HL-60 (cell line): ENCODE measurements around the gene PAGR1.

ENCODE experiments used
- POLR2AphosphoS5 ChIP-seq: IDR thresholded peaks from 2 replicates; pipeline ENCODE4 v1.6.1; 2012; ENCODE audit warnings: low read depth
- SPI1 ChIP-seq: IDR thresholded peaks from 2 replicates; pipeline ENCODE4 v1.6.1; 2012; ENCODE audit warnings: low read depth, mild to moderate bottlenecking, borderline replicate concordance
- TF ChIP-seq, protein P1 (sequence below): IDR thresholded peaks from one replicate; pipeline ENCODE4 v1.5.1; 2011; ENCODE audit warnings: low read length, control low read depth, inconsistent platforms; ENCODE audit not compliant: insufficient read depth
- TF ChIP-seq, protein P2 (sequence below): IDR thresholded peaks from 2 replicates; pipeline ENCODE4 v1.6.1; 2012; ENCODE audit warnings: low read depth; ENCODE audit not compliant: insufficient replicate concordance

- TF ChIP-seq, protein P1, sequence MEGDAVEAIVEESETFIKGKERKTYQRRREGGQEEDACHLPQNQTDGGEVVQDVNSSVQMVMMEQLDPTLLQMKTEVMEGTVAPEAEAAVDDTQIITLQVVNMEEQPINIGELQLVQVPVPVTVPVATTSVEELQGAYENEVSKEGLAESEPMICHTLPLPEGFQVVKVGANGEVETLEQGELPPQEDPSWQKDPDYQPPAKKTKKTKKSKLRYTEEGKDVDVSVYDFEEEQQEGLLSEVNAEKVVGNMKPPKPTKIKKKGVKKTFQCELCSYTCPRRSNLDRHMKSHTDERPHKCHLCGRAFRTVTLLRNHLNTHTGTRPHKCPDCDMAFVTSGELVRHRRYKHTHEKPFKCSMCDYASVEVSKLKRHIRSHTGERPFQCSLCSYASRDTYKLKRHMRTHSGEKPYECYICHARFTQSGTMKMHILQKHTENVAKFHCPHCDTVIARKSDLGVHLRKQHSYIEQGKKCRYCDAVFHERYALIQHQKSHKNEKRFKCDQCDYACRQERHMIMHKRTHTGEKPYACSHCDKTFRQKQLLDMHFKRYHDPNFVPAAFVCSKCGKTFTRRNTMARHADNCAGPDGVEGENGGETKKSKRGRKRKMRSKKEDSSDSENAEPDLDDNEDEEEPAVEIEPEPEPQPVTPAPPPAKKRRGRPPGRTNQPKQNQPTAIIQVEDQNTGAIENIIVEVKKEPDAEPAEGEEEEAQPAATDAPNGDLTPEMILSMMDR = no peak
- no peak for TF ChIP-seq POLR2AphosphoS5
- TF ChIP-seq SPI1 = no peak
- TF ChIP-seq, protein P2, sequence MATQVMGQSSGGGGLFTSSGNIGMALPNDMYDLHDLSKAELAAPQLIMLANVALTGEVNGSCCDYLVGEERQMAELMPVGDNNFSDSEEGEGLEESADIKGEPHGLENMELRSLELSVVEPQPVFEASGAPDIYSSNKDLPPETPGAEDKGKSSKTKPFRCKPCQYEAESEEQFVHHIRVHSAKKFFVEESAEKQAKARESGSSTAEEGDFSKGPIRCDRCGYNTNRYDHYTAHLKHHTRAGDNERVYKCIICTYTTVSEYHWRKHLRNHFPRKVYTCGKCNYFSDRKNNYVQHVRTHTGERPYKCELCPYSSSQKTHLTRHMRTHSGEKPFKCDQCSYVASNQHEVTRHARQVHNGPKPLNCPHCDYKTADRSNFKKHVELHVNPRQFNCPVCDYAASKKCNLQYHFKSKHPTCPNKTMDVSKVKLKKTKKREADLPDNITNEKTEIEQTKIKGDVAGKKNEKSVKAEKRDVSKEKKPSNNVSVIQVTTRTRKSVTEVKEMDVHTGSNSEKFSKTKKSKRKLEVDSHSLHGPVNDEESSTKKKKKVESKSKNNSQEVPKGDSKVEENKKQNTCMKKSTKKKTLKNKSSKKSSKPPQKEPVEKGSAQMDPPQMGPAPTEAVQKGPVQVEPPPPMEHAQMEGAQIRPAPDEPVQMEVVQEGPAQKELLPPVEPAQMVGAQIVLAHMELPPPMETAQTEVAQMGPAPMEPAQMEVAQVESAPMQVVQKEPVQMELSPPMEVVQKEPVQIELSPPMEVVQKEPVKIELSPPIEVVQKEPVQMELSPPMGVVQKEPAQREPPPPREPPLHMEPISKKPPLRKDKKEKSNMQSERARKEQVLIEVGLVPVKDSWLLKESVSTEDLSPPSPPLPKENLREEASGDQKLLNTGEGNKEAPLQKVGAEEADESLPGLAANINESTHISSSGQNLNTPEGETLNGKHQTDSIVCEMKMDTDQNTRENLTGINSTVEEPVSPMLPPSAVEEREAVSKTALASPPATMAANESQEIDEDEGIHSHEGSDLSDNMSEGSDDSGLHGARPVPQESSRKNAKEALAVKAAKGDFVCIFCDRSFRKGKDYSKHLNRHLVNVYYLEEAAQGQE = no peak
Observed at GRCh38 chr16:29826342-29826695, 10.4 kb downstream of the PAGR1 start.
